GM23338 (cell line): ENCODE data around the gene PREB. TPM values are rescaled to one million over a fixed set of nuclear protein-coding genes. Genes with fewer than 3 reads are reported as not detected.

Experiments used
- ATAC-seq: fragments of 200-7000 bp; cut with Tn5 transposase; 3 replicates; pipeline ENCODE4 v1.9.1; 2020
- DNase-seq: peaks from one replicate; pipeline ENCODE4 v3.0.0-alpha.2; 2015; ENCODE audit warnings: low spot score
- H2AFZ ChIP-seq: fragments of 200-600 bp; sonication (generic); 2 replicates; pipeline ENCODE4 v1.8.0; 2016; ENCODE audit warnings: antibody characterized with exemption, mild to moderate bottlenecking, moderate library complexity
- H3F3A ChIP-seq: fragments of 200-600 bp; sonication (generic); replicated peaks from 2 replicates; pipeline ENCODE4 v1.8.0; 2017; ENCODE audit warnings: antibody characterized with exemption, mixed run types, low read depth
- H3K27ac ChIP-seq: fragments of 200-600 bp; sonication (generic); 2 replicates; pipeline ENCODE4 v1.6.1; 2016; ENCODE audit warnings: low read depth
- H3K27me3 ChIP-seq: fragments of 200-600 bp; sonication (generic); 2 replicates; pipeline ENCODE4 v1.8.0; 2016; ENCODE audit warnings: mild to moderate bottlenecking, mixed run types, moderate library complexity; ENCODE audit not compliant: insufficient read depth
- H3K36me3 ChIP-seq: fragments of 200-600 bp; sonication (generic); 2 replicates; pipeline ENCODE4 v1.8.0; 2016; ENCODE audit warnings: mild to moderate bottlenecking; ENCODE audit not compliant: insufficient read depth
- H3K4me1 ChIP-seq: fragments of 200-600 bp; sonication (generic); 2 replicates; pipeline ENCODE4 v1.8.0; 2016; ENCODE audit warnings: mild to moderate bottlenecking, moderate library complexity; ENCODE audit not compliant: insufficient read depth
- H3K4me2 ChIP-seq: fragments of 200-600 bp; sonication (generic); 2 replicates; pipeline ENCODE4 v1.7.1; 2017; ENCODE audit warnings: mixed run types
- H3K4me3 ChIP-seq: fragments of 200-600 bp; sonication (generic); 2 replicates; pipeline ENCODE4 v1.6.1; 2016; ENCODE audit warnings: mixed run types
- H3K79me2 ChIP-seq: fragments of 200-600 bp; sonication (generic); replicated peaks from 2 replicates; pipeline ENCODE4 v1.8.0; 2017; ENCODE audit warnings: mild to moderate bottlenecking; ENCODE audit not compliant: insufficient read depth
- H3K9me2 ChIP-seq: fragments of 200-600 bp; sonication (generic); 2 replicates; pipeline ENCODE4 v1.8.0; 2017; ENCODE audit not compliant: insufficient read depth
- H4K20me1 ChIP-seq: fragments of 200-600 bp; sonication (generic); replicated peaks from 2 replicates; pipeline ENCODE4 v1.8.0; 2017; ENCODE audit warnings: mild to moderate bottlenecking; ENCODE audit not compliant: insufficient read depth
- H3K27ac Mint-ChIP-seq: 2 replicates; pipeline ENCODE4 v1.8.0; 2020; ENCODE audit warnings: inconsistent platforms, mild to moderate bottlenecking, moderate library complexity, mixed read lengths
- H3K27me3 Mint-ChIP-seq: 3 replicates; pipeline ENCODE4 v1.8.0; 2022; ENCODE audit warnings: low read depth, mild to moderate bottlenecking, moderate library complexity, mixed read lengths, inconsistent platforms; ENCODE audit not compliant: insufficient read depth, poor library complexity
- H3K36me3 Mint-ChIP-seq: 3 replicates; pipeline ENCODE4 v1.8.0; 2021; ENCODE audit warnings: low read depth, mild to moderate bottlenecking, inconsistent platforms, moderate library complexity, mixed read lengths
- H3K4me1 Mint-ChIP-seq: 3 replicates; pipeline ENCODE4 v1.8.0; 2020; ENCODE audit warnings: mild to moderate bottlenecking, inconsistent platforms, mixed read lengths
- H3K4me3 Mint-ChIP-seq: 3 replicates; pipeline ENCODE4 v1.8.0; 2021; ENCODE audit warnings: moderate library complexity, mild to moderate bottlenecking, inconsistent platforms, mixed read lengths
- H3K9me3 Mint-ChIP-seq: 3 replicates; pipeline ENCODE4 v1.8.0; 2020; ENCODE audit warnings: moderate library complexity, mild to moderate bottlenecking, inconsistent platforms, mixed read lengths
- CREB1 ChIP-seq: fragments of 250-450 bp; sonication (Bioruptor Pico); IDR thresholded peaks from 2 replicates; pipeline ENCODE4 v1.5.0; 2020; ENCODE audit warnings: low read depth, mild to moderate bottlenecking, moderate library complexity
- EZH2 ChIP-seq: fragments of 200-600 bp; sonication (generic); IDR thresholded peaks from one replicate; pipeline ENCODE4 v1.8.0; 2017; ENCODE audit warnings: antibody characterized with exemption, mild to moderate bottlenecking, low read depth; ENCODE audit not compliant: unreplicated experiment
- EZH2phosphoT487 ChIP-seq: fragments of 200-600 bp; sonication (generic); IDR thresholded peaks from one replicate; pipeline ENCODE4 v1.8.1; 2018; ENCODE audit warnings: antibody characterized with exemption; ENCODE audit not compliant: unreplicated experiment
- JUNB ChIP-seq: IDR thresholded peaks from one replicate; pipeline ENCODE4 v1.6.1; 2016; ENCODE audit warnings: antibody characterized with exemption; ENCODE audit not compliant: unreplicated experiment
- NANOG ChIP-seq: IDR thresholded peaks from 2 replicates; pipeline ENCODE4 v1.6.1; 2016; ENCODE audit warnings: antibody characterized with exemption, borderline replicate concordance
- POLR2AphosphoS5 ChIP-seq: IDR thresholded peaks from 2 replicates; pipeline ENCODE4 v1.6.1; 2016; ENCODE audit warnings: antibody characterized with exemption, low read depth
- ZNF114 ChIP-seq: fragments of 250-450 bp; sonication (Bioruptor Pico); IDR thresholded peaks from 2 replicates; pipeline ENCODE4 v1.5.0; 2020; ENCODE audit warnings: mild to moderate bottlenecking, moderate library complexity
- ZNF331 ChIP-seq: fragments of 250-450 bp; sonication (Bioruptor Pico); IDR thresholded peaks from 2 replicates; pipeline ENCODE4 v1.5.0; 2020; ENCODE audit warnings: low read depth, mild to moderate bottlenecking, moderate library complexity
- polyA plus RNA-seq: library from polyadenylated mRNA; unstranded; fragments of >200 nt; fragmentation: Nextera tagmentation; extraction: Ambion mirVana; gene quantifications from 2 replicates; pipeline ENCODE4 v1.2.1, GENCODE V29; 2016
- total RNA-seq: library from RNA; depleted of rRNA; stranded (reverse); fragments of >200 nt; shearing (Covaris generic); gene quantifications from 2 replicates; pipeline ENCODE4 v1.2.3, GENCODE V29; 2014
- TF ChIP-seq, protein P1 (sequence below): fragments of 250-450 bp; sonication (Bioruptor Pico); IDR thresholded peaks from 2 replicates; pipeline ENCODE4 v1.5.0; 2020; ENCODE audit warnings: mild to moderate bottlenecking, moderate library complexity
- TF ChIP-seq, protein P2 (sequence below), 2 experiments: fragments of 200-600 bp in 1 of 2; sonication (generic) in 1 of 2; conservative IDR thresholded peaks; 2 replicates each; pipeline versions ENCODE4 v1.5.1 to v1.6.1; 2016 to 2017; ENCODE audit warnings: antibody characterized with exemption in 2 of 2, low read depth in 2 of 2, mild to moderate bottlenecking in 2 of 2, moderate library complexity in 1 of 2
- TF ChIP-seq, protein P3 (sequence below): IDR thresholded peaks from one replicate; pipeline ENCODE4 v1.6.1; 2018; ENCODE audit warnings: antibody characterized with exemption; ENCODE audit not compliant: unreplicated experiment
- TF ChIP-seq, protein P4 (sequence below): IDR thresholded peaks from 2 replicates; pipeline ENCODE4 v1.6.1; 2016; ENCODE audit warnings: antibody characterized with exemption

Gene PREB
- total and polyA plus RNA-seq, 2 experiments from 2014 or later: 41.2 to 79.7 TPM

DNA sequence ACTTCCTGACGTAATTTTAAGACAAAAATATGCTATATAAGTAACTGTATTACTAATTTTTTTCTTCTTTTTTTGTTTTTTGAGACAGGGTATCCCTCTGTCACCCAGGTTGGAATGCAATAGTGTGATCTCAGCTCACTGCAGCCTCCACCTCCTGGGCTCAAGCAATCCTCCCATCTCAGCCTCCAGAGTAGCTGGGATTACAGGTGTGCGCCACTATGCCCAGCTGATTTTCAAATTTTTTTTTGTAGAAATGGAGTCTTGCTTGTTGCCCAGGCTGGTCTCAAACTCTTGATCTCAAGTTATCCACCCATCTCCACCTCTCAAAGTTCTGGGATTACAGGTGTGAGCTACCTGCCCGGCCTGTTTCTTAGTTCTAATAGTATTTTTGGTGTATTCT is 44.0 kb upstream of the PREB start:
- no peak for DNase-seq
- peaks cover 3% of the 10 kb centered on the region; the same call in 1 of the 3 replicates for H3K4me1 Mint-ChIP-seq

More for the DNA sequence above, 44.0 kb upstream of the PREB start:
- Histone ChIP-seq H4K20me1 (no peaks in the 10 kb centered on the region), H3K27me3 (no peaks in the 10 kb centered on the region), H3K4me3 (no peak overlapping the region), H3K4me1 (no peaks in the 10 kb centered on the region), H3K9me2 (no peaks in the 10 kb centered on the region), H3K36me3 (no peaks in the 10 kb centered on the region), H3K4me2 (no peak overlapping the region), H2AFZ (no peak overlapping the region), H3K79me2 (no peaks in the 10 kb centered on the region), H3K27ac (no peak overlapping the region), H3F3A (no peaks in the 10 kb centered on the region)
- H3K27me3 Mint-ChIP-seq: no peaks in the 10 kb centered on the region
- TF ChIP-seq ZNF114 (CRISPR knock-in tag) (no peak), CREB1 (CRISPR knock-in tag) (no peak), JUNB (no peak), EZH2 (no peak), ZNF331 (CRISPR knock-in tag) (no peak), POLR2AphosphoS5 (no peak), EZH2phosphoT487 (no peak), NANOG (no peak)
- TF ChIP-seq, protein P1, sequence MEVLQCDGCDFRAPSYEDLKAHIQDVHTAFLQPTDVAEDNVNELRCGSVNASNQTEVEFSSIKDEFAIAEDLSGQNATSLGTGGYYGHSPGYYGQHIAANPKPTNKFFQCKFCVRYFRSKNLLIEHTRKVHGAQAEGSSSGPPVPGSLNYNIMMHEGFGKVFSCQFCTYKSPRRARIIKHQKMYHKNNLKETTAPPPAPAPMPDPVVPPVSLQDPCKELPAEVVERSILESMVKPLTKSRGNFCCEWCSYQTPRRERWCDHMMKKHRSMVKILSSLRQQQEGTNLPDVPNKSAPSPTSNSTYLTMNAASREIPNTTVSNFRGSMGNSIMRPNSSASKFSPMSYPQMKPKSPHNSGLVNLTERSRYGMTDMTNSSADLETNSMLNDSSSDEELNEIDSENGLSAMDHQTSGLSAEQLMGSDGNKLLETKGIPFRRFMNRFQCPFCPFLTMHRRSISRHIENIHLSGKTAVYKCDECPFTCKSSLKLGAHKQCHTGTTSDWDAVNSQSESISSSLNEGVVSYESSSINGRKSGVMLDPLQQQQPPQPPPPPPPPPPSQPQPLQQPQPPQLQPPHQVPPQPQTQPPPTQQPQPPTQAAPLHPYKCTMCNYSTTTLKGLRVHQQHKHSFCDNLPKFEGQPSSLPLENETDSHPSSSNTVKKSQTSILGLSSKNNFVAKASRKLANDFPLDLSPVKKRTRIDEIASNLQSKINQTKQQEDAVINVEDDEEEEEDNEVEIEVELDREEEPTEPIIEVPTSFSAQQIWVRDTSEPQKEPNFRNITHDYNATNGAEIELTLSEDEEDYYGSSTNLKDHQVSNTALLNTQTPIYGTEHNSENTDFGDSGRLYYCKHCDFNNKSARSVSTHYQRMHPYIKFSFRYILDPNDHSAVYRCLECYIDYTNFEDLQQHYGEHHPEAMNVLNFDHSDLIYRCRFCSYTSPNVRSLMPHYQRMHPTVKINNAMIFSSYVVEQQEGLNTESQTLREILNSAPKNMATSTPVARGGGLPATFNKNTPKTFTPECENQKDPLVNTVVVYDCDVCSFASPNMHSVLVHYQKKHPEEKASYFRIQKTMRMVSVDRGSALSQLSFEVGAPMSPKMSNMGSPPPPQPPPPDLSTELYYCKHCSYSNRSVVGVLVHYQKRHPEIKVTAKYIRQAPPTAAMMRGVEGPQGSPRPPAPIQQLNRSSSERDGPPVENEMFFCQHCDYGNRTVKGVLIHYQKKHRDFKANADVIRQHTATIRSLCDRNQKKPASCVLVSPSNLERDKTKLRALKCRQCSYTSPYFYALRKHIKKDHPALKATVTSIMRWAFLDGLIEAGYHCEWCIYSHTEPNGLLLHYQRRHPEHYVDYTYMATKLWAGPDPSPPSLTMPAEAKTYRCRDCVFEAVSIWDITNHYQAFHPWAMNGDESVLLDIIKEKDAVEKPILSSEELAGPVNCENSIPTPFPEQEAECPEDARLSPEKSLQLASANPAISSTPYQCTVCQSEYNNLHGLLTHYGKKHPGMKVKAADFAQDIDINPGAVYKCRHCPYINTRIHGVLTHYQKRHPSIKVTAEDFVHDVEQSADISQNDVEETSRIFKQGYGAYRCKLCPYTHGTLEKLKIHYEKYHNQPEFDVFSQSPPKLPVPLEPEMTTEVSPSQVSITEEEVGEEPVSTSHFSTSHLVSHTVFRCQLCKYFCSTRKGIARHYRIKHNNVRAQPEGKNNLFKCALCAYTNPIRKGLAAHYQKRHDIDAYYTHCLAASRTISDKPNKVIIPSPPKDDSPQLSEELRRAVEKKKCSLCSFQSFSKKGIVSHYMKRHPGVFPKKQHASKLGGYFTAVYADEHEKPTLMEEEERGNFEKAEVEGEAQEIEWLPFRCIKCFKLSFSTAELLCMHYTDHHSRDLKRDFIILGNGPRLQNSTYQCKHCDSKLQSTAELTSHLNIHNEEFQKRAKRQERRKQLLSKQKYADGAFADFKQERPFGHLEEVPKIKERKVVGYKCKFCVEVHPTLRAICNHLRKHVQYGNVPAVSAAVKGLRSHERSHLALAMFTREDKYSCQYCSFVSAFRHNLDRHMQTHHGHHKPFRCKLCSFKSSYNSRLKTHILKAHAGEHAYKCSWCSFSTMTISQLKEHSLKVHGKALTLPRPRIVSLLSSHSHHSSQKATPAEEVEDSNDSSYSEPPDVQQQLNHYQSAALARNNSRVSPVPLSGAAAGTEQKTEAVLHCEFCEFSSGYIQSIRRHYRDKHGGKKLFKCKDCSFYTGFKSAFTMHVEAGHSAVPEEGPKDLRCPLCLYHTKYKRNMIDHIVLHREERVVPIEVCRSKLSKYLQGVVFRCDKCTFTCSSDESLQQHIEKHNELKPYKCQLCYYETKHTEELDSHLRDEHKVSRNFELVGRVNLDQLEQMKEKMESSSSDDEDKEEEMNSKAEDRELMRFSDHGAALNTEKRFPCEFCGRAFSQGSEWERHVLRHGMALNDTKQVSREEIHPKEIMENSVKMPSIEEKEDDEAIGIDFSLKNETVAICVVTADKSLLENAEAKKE (CRISPR knock-in tag): no peak
- TF ChIP-seq, protein P2, sequence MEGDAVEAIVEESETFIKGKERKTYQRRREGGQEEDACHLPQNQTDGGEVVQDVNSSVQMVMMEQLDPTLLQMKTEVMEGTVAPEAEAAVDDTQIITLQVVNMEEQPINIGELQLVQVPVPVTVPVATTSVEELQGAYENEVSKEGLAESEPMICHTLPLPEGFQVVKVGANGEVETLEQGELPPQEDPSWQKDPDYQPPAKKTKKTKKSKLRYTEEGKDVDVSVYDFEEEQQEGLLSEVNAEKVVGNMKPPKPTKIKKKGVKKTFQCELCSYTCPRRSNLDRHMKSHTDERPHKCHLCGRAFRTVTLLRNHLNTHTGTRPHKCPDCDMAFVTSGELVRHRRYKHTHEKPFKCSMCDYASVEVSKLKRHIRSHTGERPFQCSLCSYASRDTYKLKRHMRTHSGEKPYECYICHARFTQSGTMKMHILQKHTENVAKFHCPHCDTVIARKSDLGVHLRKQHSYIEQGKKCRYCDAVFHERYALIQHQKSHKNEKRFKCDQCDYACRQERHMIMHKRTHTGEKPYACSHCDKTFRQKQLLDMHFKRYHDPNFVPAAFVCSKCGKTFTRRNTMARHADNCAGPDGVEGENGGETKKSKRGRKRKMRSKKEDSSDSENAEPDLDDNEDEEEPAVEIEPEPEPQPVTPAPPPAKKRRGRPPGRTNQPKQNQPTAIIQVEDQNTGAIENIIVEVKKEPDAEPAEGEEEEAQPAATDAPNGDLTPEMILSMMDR (conservative IDR thresholded peaks at IDR 0.05; ENCODE audit: low read depth in 2 of 2): no peak
- TF ChIP-seq, protein P3, sequence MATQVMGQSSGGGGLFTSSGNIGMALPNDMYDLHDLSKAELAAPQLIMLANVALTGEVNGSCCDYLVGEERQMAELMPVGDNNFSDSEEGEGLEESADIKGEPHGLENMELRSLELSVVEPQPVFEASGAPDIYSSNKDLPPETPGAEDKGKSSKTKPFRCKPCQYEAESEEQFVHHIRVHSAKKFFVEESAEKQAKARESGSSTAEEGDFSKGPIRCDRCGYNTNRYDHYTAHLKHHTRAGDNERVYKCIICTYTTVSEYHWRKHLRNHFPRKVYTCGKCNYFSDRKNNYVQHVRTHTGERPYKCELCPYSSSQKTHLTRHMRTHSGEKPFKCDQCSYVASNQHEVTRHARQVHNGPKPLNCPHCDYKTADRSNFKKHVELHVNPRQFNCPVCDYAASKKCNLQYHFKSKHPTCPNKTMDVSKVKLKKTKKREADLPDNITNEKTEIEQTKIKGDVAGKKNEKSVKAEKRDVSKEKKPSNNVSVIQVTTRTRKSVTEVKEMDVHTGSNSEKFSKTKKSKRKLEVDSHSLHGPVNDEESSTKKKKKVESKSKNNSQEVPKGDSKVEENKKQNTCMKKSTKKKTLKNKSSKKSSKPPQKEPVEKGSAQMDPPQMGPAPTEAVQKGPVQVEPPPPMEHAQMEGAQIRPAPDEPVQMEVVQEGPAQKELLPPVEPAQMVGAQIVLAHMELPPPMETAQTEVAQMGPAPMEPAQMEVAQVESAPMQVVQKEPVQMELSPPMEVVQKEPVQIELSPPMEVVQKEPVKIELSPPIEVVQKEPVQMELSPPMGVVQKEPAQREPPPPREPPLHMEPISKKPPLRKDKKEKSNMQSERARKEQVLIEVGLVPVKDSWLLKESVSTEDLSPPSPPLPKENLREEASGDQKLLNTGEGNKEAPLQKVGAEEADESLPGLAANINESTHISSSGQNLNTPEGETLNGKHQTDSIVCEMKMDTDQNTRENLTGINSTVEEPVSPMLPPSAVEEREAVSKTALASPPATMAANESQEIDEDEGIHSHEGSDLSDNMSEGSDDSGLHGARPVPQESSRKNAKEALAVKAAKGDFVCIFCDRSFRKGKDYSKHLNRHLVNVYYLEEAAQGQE: no peak
- TF ChIP-seq, protein P4, sequence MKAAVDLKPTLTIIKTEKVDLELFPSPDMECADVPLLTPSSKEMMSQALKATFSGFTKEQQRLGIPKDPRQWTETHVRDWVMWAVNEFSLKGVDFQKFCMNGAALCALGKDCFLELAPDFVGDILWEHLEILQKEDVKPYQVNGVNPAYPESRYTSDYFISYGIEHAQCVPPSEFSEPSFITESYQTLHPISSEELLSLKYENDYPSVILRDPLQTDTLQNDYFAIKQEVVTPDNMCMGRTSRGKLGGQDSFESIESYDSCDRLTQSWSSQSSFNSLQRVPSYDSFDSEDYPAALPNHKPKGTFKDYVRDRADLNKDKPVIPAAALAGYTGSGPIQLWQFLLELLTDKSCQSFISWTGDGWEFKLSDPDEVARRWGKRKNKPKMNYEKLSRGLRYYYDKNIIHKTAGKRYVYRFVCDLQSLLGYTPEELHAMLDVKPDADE: no peak
- no peak overlapping the region for H3K4me3 Mint-ChIP-seq
- no peaks in the 10 kb centered on the region for H3K9me3 Mint-ChIP-seq
- no peak for ATAC-seq
- no peaks in the 10 kb centered on the region for H3K36me3 Mint-ChIP-seq
- no peak overlapping the region for H3K27ac Mint-ChIP-seq
